Osteocyte (in vitro differentiated cells): ENCODE results near the gene LRP1-AS. TPM values are rescaled to one million over a fixed set of nuclear protein-coding genes. Genes with fewer than 3 reads are reported as not detected.
A peak's percentile ranks its signal among the peaks of the same experiment; 100 is the strongest.

Experiments used
- DNase-seq: peaks from one replicate; pipeline ENCODE4 v3.0.0; 2021; ENCODE audit warnings: mixed read lengths; ENCODE audit not compliant: unreplicated experiment; ENCODE audit errors: extremely low spot score
- H3K27ac Mint-ChIP-seq: one replicate; pipeline ENCODE4 v1.8.0; 2021; ENCODE audit warnings: mild to moderate bottlenecking, mixed read lengths; ENCODE audit not compliant: unreplicated experiment
- H3K27me3 Mint-ChIP-seq: one replicate; pipeline ENCODE4 v1.8.0; 2021; ENCODE audit warnings: mixed read lengths; ENCODE audit not compliant: unreplicated experiment
- H3K36me3 Mint-ChIP-seq: one replicate; pipeline ENCODE4 v1.8.0; 2021; ENCODE audit warnings: mixed read lengths; ENCODE audit not compliant: unreplicated experiment
- H3K4me1 Mint-ChIP-seq: one replicate; pipeline ENCODE4 v1.8.0; 2021; ENCODE audit warnings: mixed read lengths; ENCODE audit not compliant: unreplicated experiment
- H3K4me3 Mint-ChIP-seq: one replicate; pipeline ENCODE4 v1.8.0; 2021; ENCODE audit warnings: mild to moderate bottlenecking, moderate library complexity, mixed read lengths; ENCODE audit not compliant: unreplicated experiment
- H3K9me3 Mint-ChIP-seq: one replicate; pipeline ENCODE4 v1.8.0; 2021; ENCODE audit warnings: mixed read lengths; ENCODE audit not compliant: unreplicated experiment
- CTCF ChIP-seq: fragments of 200-600 bp; sonication (generic); IDR thresholded peaks from 2 replicates; pipeline ENCODE4 v1.5.0; 2021; ENCODE audit warnings: antibody characterized with exemption, mild to moderate bottlenecking, moderate library complexity
- long read RNA-seq: library from polyadenylated mRNA; unstranded; transcript quantifications from one replicate; pipeline ENCODE4 v2.0.0, GENCODE V29; 2021
- total RNA-seq: library from RNA; stranded (reverse); gene quantifications from 2 replicates; pipeline ENCODE4 v1.2.1, GENCODE V29; 2021

Gene LRP1-AS
- total RNA-seq = not detected in 2 replicates
- long read RNA-seq = 0 reads

GRCh38 chr12:57146961-57147944 is at the start of gene LRP1-AS:
Gene LRP1-AS, minus strand, starts transcription at chr12:57147619.
- no peaks in the 10 kb centered on the region for H3K27me3 Mint-ChIP-seq
- peaks cover 78% of the 10 kb centered on the region for H3K4me1 Mint-ChIP-seq
- no peak within 1 kb of the TSS for H3K4me3 Mint-ChIP-seq
- H3K27ac Mint-ChIP-seq = peak within 1 kb of the TSS; percentile 91
- no peak for TF ChIP-seq CTCF
- H3K9me3 Mint-ChIP-seq = no peaks in the 10 kb centered on the region
- DNase-seq = no peak
- peaks cover 43% of the 10 kb centered on the region for H3K36me3 Mint-ChIP-seq

- peaks cover 51% of the 10 kb centered on the region for H3K36me3 Mint-ChIP-seq
- no peak overlapping the region for H3K27ac Mint-ChIP-seq
- no peak for TF ChIP-seq CTCF
- no peak for DNase-seq
- H3K4me3 Mint-ChIP-seq = no peak overlapping the region
- no peaks in the 10 kb centered on the region for H3K9me3 Mint-ChIP-seq
- H3K4me1 Mint-ChIP-seq = no peaks in the 10 kb centered on the region
- H3K27me3 Mint-ChIP-seq = no peaks in the 10 kb centered on the region
Observed at GRCh38 chr12:57196956-57197355, 49.5 kb upstream of the LRP1-AS start.

GRCh38 chr12:57196439-57196838 is 49.0 kb upstream of the LRP1-AS start:
- Mint-ChIP-seq H3K36me3 (peaks cover 53% of the 10 kb centered on the region), H3K27ac (no peak overlapping the region), H3K9me3 (no peaks in the 10 kb centered on the region), H3K4me3 (no peak overlapping the region), H3K27me3 (no peaks in the 10 kb centered on the region), H3K4me1 (no peaks in the 10 kb centered on the region)
- TF ChIP-seq CTCF = no peak
- no peak for DNase-seq

DNA sequence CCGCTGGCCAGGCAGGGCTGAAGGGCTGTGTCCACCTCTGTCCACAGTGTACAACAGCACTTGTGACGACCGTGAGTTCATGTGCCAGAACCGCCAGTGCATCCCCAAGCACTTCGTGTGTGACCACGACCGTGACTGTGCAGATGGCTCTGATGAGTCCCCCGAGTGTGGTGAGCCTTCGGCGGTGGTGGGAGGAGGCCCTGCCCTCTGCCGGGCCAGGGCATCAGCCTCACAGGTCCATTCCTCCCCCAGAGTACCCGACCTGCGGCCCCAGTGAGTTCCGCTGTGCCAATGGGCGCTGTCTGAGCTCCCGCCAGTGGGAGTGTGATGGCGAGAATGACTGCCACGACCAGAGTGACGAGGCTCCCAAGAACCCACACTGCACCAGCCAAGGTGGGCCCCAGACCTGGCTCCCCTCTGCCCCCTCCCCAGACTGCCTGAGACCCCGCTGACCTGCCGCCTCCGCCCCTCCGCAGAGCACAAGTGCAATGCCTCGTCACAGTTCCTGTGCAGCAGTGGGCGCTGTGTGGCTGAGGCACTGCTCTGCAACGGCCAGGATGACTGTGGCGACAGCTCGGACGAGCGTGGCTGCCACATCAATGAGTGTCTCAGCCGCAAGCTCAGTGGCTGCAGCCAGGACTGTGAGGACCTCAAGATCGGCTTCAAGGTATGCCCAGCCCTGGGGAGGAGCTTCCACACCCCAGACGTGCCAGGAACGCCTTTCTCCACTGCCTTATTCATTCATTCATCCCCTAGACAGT is 48.4 kb upstream of the LRP1-AS start:
- Mint-ChIP-seq H3K36me3 (peaks cover 54% of the 10 kb centered on the region), H3K9me3 (no peaks in the 10 kb centered on the region), H3K27me3 (no peaks in the 10 kb centered on the region), H3K4me1 (no peaks in the 10 kb centered on the region), H3K4me3 (no peak overlapping the region), H3K27ac (no peak overlapping the region)
- no peak for TF ChIP-seq CTCF
- no peak for DNase-seq

DNA sequence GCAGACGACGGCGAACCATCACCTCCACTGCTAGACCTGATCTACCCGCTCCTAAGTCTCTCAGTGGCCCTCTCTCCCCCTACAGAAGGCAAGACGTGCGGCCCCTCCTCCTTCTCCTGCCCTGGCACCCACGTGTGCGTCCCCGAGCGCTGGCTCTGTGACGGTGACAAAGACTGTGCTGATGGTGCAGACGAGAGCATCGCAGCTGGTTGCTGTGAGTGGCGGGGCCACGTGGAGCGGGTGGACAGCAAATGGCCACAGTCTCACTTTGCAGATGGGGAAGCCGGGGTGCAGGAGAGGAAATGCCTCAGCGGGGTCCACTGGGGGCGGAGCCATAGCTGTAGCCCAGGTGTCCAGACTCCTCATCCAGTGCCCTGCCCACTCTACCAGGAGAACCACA is 47.8 kb upstream of the LRP1-AS start:
- no peak for DNase-seq
- Mint-ChIP-seq H3K9me3 (no peaks in the 10 kb centered on the region), H3K4me3 (no peak overlapping the region), H3K27ac (no peak overlapping the region), H3K27me3 (no peaks in the 10 kb centered on the region), H3K4me1 (no peaks in the 10 kb centered on the region), H3K36me3 (peaks cover 54% of the 10 kb centered on the region)
- TF ChIP-seq CTCF = no peak
